HL-60 (cell line): ENCODE measurements around the gene FHIT.

Experiments used
- DNase-seq, 2 experiments: peaks; one replicate each; pipeline ENCODE4 v3.0.0-alpha.2; 2010 to 2020; ENCODE audit warnings: low read depth in 1 of 2, low spot score in 1 of 2
- H3K27ac ChIP-seq: fragments of 250-450 bp; sonication (Bioruptor Pico); replicated peaks from 2 replicates; pipeline ENCODE4 v1.5.1; 2020; ENCODE audit warnings: mild to moderate bottlenecking, moderate library complexity
- H3K27me3 ChIP-seq: fragments of 250-450 bp; sonication (Bioruptor Pico); 2 replicates; pipeline ENCODE4 v1.5.1; 2021; ENCODE audit warnings: mild to moderate bottlenecking, moderate library complexity; ENCODE audit not compliant: insufficient read depth, poor library complexity, severe bottlenecking
- H3K4me3 ChIP-seq: replicated peaks from 2 replicates; pipeline ENCODE4 v1.5.1; 2011; ENCODE audit warnings: mild to moderate bottlenecking, control low read depth, low read length; ENCODE audit not compliant: insufficient read depth
- GABPA ChIP-seq: IDR thresholded peaks from 2 replicates; pipeline ENCODE4 v1.6.1; 2012; ENCODE audit warnings: low read depth
- POLR2AphosphoS5 ChIP-seq: IDR thresholded peaks from 2 replicates; pipeline ENCODE4 v1.6.1; 2012; ENCODE audit warnings: low read depth
- REST ChIP-seq: IDR thresholded peaks from 2 replicates; pipeline ENCODE4 v1.6.1; 2012; ENCODE audit warnings: low read depth; ENCODE audit not compliant: insufficient replicate concordance
- SPI1 ChIP-seq: IDR thresholded peaks from 2 replicates; pipeline ENCODE4 v1.6.1; 2012; ENCODE audit warnings: low read depth, mild to moderate bottlenecking, borderline replicate concordance
- TF ChIP-seq, protein P1 (sequence below): IDR thresholded peaks from one replicate; pipeline ENCODE4 v1.5.1; 2011; ENCODE audit warnings: low read length, control low read depth, inconsistent platforms; ENCODE audit not compliant: insufficient read depth

Gene FHIT

GRCh38 chr3:59899061-59899460 lies 1352.2 kb downstream of the FHIT start:
- TF ChIP-seq GABPA = no peak
- no peak overlapping the region for H3K4me3 ChIP-seq
- no peak for DNase-seq
- H3K27ac ChIP-seq = no peak overlapping the region
- no peaks in the 10 kb centered on the region for H3K27me3 ChIP-seq

- 0 out of 2 replicates have a peak, but pooled peaks have one; percentile 5 for TF ChIP-seq SPI1
- TF ChIP-seq REST = no peak
- TF ChIP-seq, protein P1, sequence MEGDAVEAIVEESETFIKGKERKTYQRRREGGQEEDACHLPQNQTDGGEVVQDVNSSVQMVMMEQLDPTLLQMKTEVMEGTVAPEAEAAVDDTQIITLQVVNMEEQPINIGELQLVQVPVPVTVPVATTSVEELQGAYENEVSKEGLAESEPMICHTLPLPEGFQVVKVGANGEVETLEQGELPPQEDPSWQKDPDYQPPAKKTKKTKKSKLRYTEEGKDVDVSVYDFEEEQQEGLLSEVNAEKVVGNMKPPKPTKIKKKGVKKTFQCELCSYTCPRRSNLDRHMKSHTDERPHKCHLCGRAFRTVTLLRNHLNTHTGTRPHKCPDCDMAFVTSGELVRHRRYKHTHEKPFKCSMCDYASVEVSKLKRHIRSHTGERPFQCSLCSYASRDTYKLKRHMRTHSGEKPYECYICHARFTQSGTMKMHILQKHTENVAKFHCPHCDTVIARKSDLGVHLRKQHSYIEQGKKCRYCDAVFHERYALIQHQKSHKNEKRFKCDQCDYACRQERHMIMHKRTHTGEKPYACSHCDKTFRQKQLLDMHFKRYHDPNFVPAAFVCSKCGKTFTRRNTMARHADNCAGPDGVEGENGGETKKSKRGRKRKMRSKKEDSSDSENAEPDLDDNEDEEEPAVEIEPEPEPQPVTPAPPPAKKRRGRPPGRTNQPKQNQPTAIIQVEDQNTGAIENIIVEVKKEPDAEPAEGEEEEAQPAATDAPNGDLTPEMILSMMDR = no peak
- DNase-seq = no peak
- Histone ChIP-seq H3K27me3 (no peaks in the 10 kb centered on the region), H3K27ac (no peak overlapping the region), H3K4me3 (no peak overlapping the region)
Measured at GRCh38 chr3:59895972-59896371, 1355.3 kb downstream of the FHIT start.

- Histone ChIP-seq H3K4me3 (no peak overlapping the region), H3K27me3 (no peaks in the 10 kb centered on the region), H3K27ac (no peak overlapping the region)
- no peak for DNase-seq
- TF ChIP-seq, protein P1 = no peak
- TF ChIP-seq POLR2AphosphoS5 = no peak
- TF ChIP-seq GABPA = no peak
- no peak for TF ChIP-seq REST
- no peak for TF ChIP-seq SPI1
Measured at GRCh38 chr3:59894425-59895121, 1356.7 kb downstream of the FHIT start.

GRCh38 chr3:59890639-59891038 lies 1360.6 kb downstream of the FHIT start:
- Histone ChIP-seq H3K4me3 (no peak overlapping the region), H3K27ac (no peak overlapping the region), H3K27me3 (no peaks in the 10 kb centered on the region)
- DNase-seq = no peak
- no peak for TF ChIP-seq SPI1

DNA sequence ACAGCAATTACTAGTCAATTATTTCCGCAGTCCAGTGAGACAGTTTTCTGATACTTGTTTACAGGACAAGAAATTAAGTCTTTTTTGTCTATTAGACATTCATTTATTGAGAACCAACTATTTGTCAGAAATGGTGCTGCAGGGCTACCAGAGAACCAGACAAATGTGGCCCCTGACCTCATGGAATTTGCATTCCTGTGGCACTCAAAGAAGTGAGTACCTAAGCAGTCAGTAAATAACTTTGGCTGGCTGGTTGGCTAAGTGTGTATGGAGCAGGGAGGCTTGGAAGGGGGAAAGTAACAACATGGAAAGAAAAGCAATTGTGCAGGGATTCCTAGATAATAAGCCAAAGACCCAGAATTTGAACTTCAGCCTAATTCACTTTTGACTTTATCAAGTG lies 1364.5 kb downstream of the FHIT start:
- Histone ChIP-seq H3K4me3 (no peak overlapping the region), H3K27me3 (no peaks in the 10 kb centered on the region), H3K27ac (no peak overlapping the region)
- DNase-seq = no peak
- TF ChIP-seq GABPA (no peak), REST (no peak), POLR2AphosphoS5 (no peak), SPI1 (no peak)
- TF ChIP-seq, protein P1 = no peak
